Measurements from ENCODE around the gene DOLPP1.

The DOLPP1 gene

DNA sequence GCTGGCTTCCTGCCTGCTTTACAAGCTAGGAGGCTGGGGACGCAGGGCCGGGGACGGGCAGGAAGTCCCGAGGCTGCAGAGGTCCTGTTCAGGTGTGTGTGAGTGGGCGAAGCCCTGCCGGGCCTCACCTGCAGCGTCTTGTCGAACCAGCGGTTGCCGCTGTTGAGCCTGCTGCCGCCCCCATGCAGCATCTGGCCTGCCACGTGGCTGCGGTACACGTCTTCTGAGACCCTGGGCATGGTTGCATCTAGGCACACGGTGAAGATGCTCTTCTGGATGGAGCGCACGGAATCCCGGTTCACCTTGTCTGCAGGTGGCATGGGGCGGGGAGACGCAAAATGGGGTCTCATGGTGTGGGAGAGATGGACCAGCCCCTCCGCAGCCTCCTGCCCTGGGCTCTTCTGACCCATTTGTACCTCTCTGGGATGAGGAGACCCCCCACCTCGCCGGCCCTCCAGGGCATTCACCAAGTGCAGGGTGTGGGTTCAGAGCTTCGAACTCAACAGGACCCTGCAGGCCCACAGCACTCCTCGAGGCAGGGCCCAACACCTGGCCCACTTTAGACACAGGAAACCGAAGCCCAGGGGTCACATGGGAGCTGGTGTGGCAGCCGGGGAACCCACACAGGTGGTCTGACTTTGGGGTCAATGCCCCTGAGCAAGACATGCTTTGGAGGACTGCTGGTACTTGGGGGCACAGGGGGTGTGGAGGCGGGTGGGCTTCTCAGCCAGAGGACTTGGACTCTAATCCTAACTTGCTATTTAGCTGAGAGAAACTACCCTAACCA, 19.7 kb downstream of the DOLPP1 start:
- Mint-ChIP-seq H3K27me3 (no peaks in the 10 kb centered on the region), H3K27ac (peak overlapping the region in 1 of 2 donors; percentile 44), H3K4me3 (no peak overlapping the region), H3K4me1 (no peaks in the 10 kb centered on the region), H3K9me3 (no peaks in the 10 kb centered on the region)
- no peak for ATAC-seq
- DNase-seq = no peak

DNA sequence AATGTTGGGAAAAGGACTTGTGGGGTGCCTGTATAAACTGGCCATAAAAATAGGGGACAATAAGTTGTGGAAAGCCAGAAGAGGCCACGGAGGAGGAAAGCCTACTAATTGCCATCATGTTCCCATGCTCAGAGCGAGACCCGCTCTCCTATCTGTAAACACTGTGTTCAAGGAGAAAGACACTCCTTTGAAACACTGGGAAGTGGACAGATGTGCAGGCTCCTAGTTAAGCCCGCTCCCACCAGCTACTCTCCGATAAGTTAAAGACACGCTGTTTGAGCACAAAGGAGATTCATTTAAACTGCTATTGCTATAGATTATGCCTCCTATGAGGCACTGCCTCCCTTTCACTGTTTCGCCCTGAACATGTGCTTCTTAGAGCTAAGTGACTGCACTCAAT, 20.4 kb downstream of the DOLPP1 start:
- no peaks in the 10 kb centered on the region for H3K4me1 Mint-ChIP-seq
- H3K27ac Mint-ChIP-seq = no peak overlapping the region
- H3K27me3 Mint-ChIP-seq = no peaks in the 10 kb centered on the region
- no peak for DNase-seq
- no peak overlapping the region for H3K4me3 Mint-ChIP-seq
- ATAC-seq = no peak
- H3K9me3 Mint-ChIP-seq = no peaks in the 10 kb centered on the region

DNA sequence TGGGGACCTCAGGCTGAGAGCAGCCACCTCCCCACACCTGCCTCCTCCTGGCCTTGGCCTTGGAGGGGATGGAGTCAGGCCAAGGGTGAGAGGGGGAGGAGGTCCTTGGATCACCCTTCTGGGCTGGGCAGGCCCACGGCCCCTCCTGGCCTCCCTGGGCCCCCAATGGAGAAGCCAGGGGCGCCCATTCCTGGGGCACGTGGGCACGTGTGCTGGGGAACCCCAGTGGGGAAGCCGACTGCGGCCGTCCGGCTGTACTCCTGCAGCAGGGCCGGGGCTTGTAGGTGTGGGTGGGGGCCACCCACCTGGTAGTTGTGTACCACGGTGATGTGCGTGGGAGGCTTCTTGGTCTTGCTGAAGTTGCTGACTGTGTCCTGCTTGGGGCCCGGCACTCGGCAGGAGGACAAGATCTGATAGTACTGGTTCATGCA, 21.2 kb downstream of the DOLPP1 start:
- no peaks in the 10 kb centered on the region for H3K9me3 Mint-ChIP-seq
- ATAC-seq = no peak
- no peak for DNase-seq
- no peaks in the 10 kb centered on the region for H3K4me1 Mint-ChIP-seq
- peak overlapping the region in 1 of 2 donors; percentile 27 for H3K27ac Mint-ChIP-seq
- H3K27me3 Mint-ChIP-seq = no peaks in the 10 kb centered on the region
- no peak overlapping the region for H3K4me3 Mint-ChIP-seq

DNA sequence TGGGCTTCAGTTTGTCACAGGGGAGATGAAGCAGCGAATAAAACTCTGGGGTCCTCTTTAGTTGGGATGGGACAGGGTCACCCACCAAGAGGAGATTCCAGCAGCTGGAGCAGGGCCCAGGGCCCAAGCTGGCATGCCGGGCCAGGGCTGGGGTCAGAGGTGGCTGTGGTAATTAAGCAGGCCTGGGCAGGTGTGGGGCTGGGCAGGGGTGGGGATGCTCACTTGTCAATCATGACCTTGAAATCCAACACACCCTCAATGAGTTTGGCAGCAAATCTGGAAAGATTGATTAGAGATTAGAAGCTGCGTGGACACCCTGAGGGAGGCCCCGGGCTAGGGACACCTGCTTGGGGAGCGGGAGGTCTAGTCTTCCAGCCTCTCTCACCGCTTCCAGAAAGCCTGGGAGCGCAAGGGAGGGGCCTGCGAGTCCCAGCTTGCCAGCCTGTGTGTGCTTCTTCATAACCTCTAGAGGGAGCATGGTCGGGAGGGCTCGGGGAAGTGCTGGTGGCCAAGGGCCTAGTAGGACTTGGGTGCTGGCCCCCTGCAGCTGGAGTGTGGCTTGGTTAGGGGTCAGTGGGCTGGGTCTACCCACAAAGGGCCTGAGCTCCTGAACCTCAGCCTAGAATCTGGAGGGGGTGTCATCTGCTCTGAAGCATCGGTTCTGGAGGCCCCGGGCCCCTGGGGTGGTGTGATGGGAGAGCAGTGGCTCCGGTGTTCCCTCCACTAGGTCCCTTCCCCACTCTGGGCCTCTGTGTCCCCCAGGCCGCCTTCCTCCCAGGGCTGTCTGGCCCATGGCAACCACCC, 22.1 kb downstream of the DOLPP1 start:
- ATAC-seq (peak; percentile 36), DNase-seq (no peak)
- Mint-ChIP-seq H3K4me1 (no peaks in the 10 kb centered on the region), H3K27me3 (no peaks in the 10 kb centered on the region), H3K27ac (no peak overlapping the region), H3K9me3 (no peaks in the 10 kb centered on the region), H3K4me3 (no peak overlapping the region)

DNA sequence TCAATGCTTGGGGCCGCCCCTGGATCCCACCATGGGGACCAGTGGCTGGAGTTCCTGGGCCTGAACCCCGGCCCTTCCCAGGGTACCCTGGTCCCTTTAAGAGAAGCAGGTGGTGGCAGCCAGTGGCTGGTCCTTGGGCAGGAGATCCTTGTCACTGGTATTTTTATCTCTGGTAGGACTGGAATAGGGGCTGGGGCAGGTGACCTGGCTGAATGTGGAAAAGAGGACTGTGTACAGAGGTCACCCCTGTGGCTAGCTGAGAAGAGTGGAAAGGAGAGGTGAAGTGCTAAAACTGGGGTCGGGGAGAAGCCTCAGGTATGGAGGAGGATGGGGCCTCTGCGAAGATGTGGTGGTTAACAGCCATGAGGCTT, 22.7 kb downstream of the DOLPP1 start:
- Mint-ChIP-seq H3K4me1 (peaks cover under 1% of the 10 kb centered on the region), H3K27me3 (no peaks in the 10 kb centered on the region), H3K9me3 (no peaks in the 10 kb centered on the region), H3K27ac (peak overlapping the region in 1 of 2 donors; percentile 76), H3K4me3 (no peak overlapping the region)
- DNase-seq (no peak), ATAC-seq (no peak)

DNA sequence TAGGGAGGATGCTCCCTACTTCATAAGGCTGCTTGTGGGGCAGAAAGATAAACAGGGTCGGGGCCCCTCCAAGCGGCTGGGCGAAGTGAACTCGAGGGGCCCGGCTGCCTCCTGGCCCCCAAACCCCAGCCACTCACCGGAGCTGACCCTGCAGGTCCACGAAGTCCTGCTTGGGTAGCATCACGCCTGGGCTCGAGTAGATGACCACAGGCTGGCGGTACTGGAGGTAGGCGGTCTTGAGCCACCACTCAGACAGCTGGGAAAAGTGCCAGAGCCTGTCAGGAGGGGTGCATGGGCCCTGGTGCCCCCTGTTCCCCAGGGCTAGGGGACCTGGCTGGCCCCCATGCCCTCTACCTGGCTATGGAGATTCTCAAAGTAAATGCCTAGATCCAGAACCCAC, 23.1 kb downstream of the DOLPP1 start:
- DNase-seq = no peak
- no peak for ATAC-seq
- no peaks in the 10 kb centered on the region for H3K27me3 Mint-ChIP-seq
- H3K4me3 Mint-ChIP-seq = no peak overlapping the region
- no peaks in the 10 kb centered on the region for H3K9me3 Mint-ChIP-seq
- no peak overlapping the region for H3K27ac Mint-ChIP-seq
- H3K4me1 Mint-ChIP-seq = peaks cover 5% of the 10 kb centered on the region

DNA sequence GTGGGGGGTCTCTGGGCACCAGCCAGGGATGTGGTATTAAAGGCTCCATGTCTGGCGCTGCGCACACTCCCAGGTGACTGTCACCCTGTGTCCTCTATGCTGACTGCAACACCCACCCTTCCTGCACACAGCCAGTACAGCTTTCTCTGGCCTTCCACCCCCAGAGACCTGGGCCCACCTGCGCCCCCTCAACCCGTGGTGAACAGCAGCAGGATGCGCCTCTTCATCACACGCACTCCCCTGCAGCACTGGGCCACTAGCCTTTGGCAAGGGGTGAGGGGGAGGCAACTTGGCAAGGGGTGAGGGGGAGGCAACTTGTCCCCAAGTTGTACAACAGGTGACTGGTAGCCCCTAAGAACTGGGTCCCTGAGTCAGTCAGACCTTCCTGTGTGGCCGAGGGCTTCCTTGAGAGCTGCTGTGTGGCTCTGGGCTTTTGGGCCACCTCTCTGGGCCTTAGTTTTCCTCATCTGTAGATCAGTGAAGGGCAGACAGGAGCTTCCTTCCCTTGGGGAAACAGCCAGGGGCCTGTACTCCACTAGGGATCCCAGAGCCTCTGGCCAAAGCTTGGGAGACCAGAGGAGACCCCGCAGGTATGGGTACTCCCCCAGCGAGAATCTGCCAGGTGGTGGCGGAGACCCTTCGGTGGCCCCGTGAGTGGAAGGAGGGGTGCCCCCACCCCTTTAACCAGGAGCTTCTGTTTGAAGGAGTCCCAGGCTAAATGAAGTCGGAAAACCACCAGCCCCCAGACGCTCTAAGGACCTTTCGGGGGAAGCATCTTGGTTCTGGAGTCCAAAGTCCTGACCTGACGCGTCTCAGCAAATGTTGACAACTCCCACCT, 25.2 kb downstream of the DOLPP1 start:
- Mint-ChIP-seq H3K9me3 (no peaks in the 10 kb centered on the region), H3K4me1 (peaks cover 16% of the 10 kb centered on the region), H3K27ac (no peak overlapping the region), H3K4me3 (no peak overlapping the region), H3K27me3 (no peaks in the 10 kb centered on the region)
- ATAC-seq (no peak), DNase-seq (no peak)

DNA sequence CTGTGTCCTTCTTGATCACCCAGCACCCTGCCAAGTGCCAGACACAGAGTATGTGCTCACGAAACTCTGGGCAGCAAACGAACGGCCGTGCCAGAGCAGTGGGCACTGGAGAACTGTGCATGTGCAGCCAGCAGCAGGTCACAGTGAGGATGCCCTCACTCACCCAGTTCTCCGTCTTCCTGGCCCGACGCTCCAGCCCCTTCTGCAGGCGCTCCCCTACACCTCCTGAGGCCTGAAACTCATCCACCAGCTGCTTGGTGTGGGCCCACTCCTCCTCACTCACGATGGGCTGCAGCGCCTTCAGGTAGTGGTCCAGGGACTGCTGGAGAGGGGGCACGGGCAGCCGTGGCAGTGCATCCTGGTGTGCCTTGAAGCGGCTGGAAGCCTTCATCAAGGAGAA, 26.7 kb downstream of the DOLPP1 start:
- peaks cover 21% of the 10 kb centered on the region for H3K4me1 Mint-ChIP-seq
- ATAC-seq (no peak), DNase-seq (no peak)
- no peaks in the 10 kb centered on the region for H3K9me3 Mint-ChIP-seq
- H3K4me3 Mint-ChIP-seq = no peak overlapping the region
- peak overlapping the region in 1 of 2 donors; percentile 6 for H3K27ac Mint-ChIP-seq
- no peaks in the 10 kb centered on the region for H3K27me3 Mint-ChIP-seq

DNA sequence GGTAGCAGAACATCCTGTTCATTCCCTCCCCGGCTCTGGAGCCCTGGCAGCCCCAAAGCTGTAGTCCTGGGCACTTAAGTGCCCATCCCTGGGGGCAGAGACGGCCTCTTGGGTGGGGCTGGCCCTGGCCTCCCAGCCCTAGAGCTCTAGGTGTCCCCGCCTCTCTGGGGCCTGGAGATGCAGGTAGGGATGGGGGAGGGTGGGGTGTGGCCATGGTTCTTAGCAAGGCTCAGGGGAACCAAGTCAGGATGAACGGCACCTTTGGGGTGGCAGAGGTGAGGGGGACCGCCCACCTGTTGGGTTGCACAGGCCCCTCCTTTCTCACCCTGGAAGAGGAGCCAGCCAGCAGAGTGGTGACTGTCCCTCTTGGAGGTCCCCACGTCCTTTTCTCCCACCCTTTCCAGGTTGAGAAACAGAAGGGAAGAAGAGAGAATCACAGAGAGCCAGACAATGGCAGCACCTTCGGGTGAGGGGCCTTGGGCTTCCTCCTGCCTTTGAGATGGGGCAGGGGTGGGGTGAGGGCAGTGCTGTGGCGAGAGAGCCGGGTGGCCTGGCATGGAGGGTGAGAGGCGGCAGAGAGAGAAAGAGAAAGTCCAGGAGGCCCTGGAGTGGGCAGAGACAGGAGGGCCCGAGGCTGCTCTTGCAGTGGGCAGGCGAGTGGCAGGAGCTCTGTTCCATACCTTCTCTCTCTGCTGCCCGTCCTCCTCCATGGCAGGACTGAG, 27.3 kb downstream of the DOLPP1 start:
- ATAC-seq (no peak), DNase-seq (no peak)
- H3K27ac Mint-ChIP-seq = peak overlapping the region in 1 of 2 donors; percentile 6
- no peaks in the 10 kb centered on the region for H3K9me3 Mint-ChIP-seq
- H3K4me3 Mint-ChIP-seq = peak overlapping the region in 1 of 2 donors; percentile 16
- H3K4me1 Mint-ChIP-seq = peaks cover 21% of the 10 kb centered on the region
- no peaks in the 10 kb centered on the region for H3K27me3 Mint-ChIP-seq

DNA sequence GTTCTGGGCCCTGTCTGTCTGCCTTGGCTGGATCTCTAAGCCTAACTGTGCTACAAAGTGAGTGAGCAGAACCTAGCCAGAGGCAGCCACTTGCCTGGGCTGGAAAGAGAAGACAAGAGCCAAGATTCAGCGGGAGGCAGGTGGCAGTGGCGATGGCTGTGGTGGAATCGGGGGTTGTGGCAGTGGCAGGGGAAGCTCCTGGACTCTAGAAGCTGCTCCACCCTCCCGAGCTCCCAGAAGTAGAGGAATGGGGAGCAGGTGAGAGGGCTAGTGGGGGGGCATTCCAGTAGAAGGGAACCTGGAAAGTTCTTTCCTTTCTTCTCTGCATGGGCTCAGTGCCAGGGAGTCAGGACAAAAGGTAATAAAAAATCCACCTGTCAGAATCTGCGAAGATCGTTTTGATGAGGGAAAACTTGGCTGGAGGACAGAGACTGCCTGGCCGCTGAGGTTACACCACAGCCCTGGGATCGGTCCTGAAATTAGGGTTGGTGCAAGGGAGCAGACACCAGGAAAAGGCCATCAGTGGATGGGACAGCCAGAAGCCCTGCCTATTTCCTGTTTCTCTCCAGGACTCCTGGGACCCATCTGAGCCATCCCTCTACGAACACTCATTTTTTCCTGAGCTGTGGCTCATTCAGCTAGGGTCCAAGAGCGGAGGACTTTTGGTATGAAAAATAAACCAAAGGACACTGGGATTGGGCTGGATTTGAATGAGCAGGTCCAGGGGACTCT, 28.1 kb downstream of the DOLPP1 start:
- Mint-ChIP-seq H3K4me3 (peak overlapping the region; percentile 79 to 97), H3K27me3 (no peaks in the 10 kb centered on the region), H3K9me3 (no peaks in the 10 kb centered on the region), H3K4me1 (peaks cover 28% of the 10 kb centered on the region), H3K27ac (no peak overlapping the region)
- no peak for DNase-seq
- no peak for ATAC-seq

DNA sequence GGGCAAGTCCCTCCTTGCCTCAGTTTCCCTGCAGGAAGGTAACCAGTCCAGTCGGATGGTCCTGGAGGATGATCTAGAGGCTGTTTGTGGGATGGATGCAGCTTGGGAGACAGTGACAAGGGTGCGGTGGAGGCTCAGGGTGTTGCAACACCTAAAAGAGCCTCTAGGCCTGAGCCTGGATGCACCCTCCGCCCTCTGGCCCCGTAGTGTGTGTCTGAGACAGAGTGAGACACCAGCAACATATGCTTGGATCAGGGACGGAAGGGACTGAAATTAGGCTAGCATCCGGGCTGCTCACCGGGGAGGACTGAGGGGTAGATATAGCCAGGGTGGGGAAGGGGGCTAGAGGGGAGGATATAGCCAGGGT, 28.6 kb downstream of the DOLPP1 start:
- Mint-ChIP-seq H3K9me3 (no peaks in the 10 kb centered on the region), H3K4me3 (peak overlapping the region; percentile 79 to 97), H3K27ac (peak overlapping the region in 1 of 2 donors; percentile 4), H3K4me1 (peaks cover 34% of the 10 kb centered on the region), H3K27me3 (no peaks in the 10 kb centered on the region)
- peak; percentile 31 to 43 for DNase-seq
- no peak for ATAC-seq

DNA sequence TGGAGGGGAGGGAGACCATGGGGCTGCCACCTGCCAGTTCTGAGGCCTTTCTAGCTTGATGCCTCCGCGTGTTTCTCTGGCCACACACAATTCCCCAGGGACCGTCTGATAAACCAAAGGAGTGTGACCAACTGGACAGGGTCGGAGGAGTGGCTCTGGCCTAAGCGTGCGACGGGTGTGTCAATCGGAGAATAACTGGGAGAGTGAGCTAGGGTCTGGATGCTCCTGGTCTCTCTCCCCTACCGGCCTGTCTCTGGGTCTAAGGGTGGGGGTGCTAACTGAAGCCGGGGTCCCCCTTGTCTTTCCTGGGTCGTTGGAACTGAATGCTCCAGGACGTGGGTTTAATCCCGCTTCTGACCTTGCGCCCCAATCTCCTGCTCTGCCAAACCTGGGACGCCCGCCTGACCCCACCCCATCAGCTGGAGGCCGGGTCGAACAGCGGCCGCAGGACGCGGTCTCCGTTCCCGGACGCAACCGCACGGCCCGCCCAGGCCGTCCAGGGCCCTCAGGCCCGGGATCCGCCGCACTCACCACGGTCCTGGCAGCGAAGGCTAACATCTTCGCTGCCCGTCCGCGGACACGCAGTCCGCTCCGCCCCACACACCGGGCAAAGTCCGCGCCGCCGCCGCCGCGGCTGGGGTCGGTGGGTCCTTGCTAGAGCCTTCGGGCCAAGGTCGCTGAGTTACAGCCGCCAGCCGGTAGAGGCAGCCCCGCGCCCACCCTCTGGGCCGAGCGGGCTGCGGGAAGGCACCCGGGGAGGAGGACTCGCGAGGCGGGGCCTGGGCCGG, 29.2 kb downstream of the DOLPP1 start:
- peak in 1 of 2 donors; percentile 33 for DNase-seq
- ATAC-seq = no peak

DNA sequence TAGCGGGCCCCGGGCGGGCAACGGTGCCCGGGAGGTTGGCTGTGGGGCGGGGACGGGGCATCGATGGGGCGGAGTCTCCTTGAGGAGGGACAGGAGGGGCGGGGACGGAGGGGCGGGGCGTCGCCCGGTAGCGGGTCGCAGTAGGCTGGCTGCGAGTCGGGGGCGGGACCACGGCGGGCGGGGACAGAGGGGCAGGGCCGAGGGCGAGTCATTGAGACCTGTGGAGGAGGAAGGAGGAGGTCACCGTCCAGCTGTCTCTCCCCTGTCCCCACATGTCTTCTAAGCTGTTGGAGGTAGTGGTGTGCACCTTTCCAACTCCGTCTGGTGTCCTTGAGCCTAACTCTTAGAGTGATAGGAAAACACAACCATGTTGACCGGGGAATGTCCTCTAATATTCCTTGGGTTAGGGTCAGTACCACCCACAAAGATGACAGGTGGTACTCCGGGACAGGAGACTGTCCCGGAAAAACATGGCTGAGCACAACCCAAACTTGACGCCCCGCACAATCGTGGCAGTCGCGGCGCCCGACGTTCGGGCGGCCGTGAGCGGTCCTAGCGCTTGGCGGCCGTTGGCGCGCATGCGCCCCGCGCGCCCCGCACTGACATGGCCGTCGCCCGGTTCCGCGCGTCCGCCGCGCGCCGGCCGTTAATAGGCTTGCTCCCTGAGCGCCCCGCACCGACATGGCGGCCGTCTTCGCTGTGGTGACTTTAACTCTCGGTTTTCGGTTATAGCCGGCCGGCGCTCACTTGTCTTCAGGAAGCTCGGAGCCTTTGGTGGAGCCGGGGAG, 30.0 kb downstream of the DOLPP1 start, which contains the start of the genes CRAT and PTPA:
CRAT (minus strand) TSS at position 54 of the 788 bp plus-strand sequence. CDS start 284 bp downstream, outside the sequence.
PTPA (plus strand) TSS at position 676 of the 788 bp plus-strand sequence. CDS start 186 bp downstream, outside the sequence.
- Mint-ChIP-seq H3K27me3 (no peaks in the 10 kb centered on the region), H3K4me1 (peaks cover 45% of the 10 kb centered on the region)

More for the DNA sequence above, 29.2 kb downstream of the DOLPP1 start:
- Mint-ChIP-seq H3K27ac (no peak overlapping the region), H3K4me1 (peaks cover 40% of the 10 kb centered on the region), H3K27me3 (no peaks in the 10 kb centered on the region), H3K4me3 (peak overlapping the region; percentile 95 to 97), H3K9me3 (no peaks in the 10 kb centered on the region)

More for the DNA sequence above, 30.0 kb downstream of the DOLPP1 start, which contains the start of the genes CRAT and PTPA:
- Mint-ChIP-seq H3K9me3 (no peaks in the 10 kb centered on the region), H3K4me3 (peak within 1 kb of the TSS; percentile 95 to 97), H3K27ac (peak within 1 kb of the TSS; percentile 98)
- peak; percentile 91 for ATAC-seq
- peak; percentile 91 to 94 for DNase-seq
